Osteoblast (primary cell): ENCODE data around the gene METTL1. TPM values are rescaled to one million over a fixed set of nuclear protein-coding genes. Genes with fewer than 3 reads are reported as not detected.

ENCODE experiments used
- DNase-seq: peaks from one replicate; pipeline ENCODE4 v3.0.0; 2011; ENCODE audit warnings: low spot score, mixed read lengths; ENCODE audit not compliant: insufficient read length; ENCODE audit errors: missing footprints
- H2AFZ ChIP-seq: 2 replicates; pipeline ENCODE4 v1.6.0; 2011; ENCODE audit warnings: mild to moderate bottlenecking, low read length
- H3K27ac ChIP-seq: 2 replicates; pipeline ENCODE4 v1.5.1; 2011; ENCODE audit warnings: mild to moderate bottlenecking, low read depth, low read length, moderate library complexity
- H3K27me3 ChIP-seq: 2 replicates; pipeline ENCODE4 v1.6.0; 2012; ENCODE audit warnings: mild to moderate bottlenecking, control low read depth, inconsistent platforms, low read length, moderate library complexity; ENCODE audit not compliant: insufficient read depth
- H3K36me3 ChIP-seq: 2 replicates; pipeline ENCODE4 v1.5.1; 2011; ENCODE audit warnings: mild to moderate bottlenecking, low read length, control low read depth, moderate library complexity; ENCODE audit not compliant: insufficient read depth
- H3K4me1 ChIP-seq: 2 replicates; pipeline ENCODE4 v1.5.1; 2011; ENCODE audit warnings: mild to moderate bottlenecking, low read length, control low read depth, moderate library complexity; ENCODE audit not compliant: insufficient read depth
- H3K4me2 ChIP-seq: 2 replicates; pipeline ENCODE4 v1.6.0; 2011; ENCODE audit warnings: mild to moderate bottlenecking, low read length; ENCODE audit not compliant: insufficient read depth
- H3K4me3 ChIP-seq: fragments of 200-600 bp; sonication (generic); 3 replicates; pipeline ENCODE4 v1.5.1; 2012; ENCODE audit warnings: mild to moderate bottlenecking, low read length, inconsistent platforms; ENCODE audit not compliant: insufficient read depth
- H3K79me2 ChIP-seq: 2 replicates; pipeline ENCODE4 v1.6.0; 2012; ENCODE audit warnings: mild to moderate bottlenecking, low read length, control low read depth, inconsistent platforms; ENCODE audit not compliant: insufficient read depth
- H3K9me3 ChIP-seq: 2 replicates; pipeline ENCODE4 v1.5.1; 2011; ENCODE audit warnings: low read depth, low read length, control low read depth
- H4K20me1 ChIP-seq: 2 replicates; pipeline ENCODE4 v1.6.0; 2012; ENCODE audit warnings: mild to moderate bottlenecking, low read length, control low read depth; ENCODE audit not compliant: insufficient read depth
- CTCF ChIP-seq: IDR thresholded peaks from 2 replicates; pipeline ENCODE4 v1.5.1; 2011; ENCODE audit warnings: mild to moderate bottlenecking, low read depth, low read length, moderate library complexity; ENCODE audit errors: extremely low read depth
- total RNA-seq: library from RNA; depleted of rRNA; stranded (reverse); fragments of >200 nt; gene quantifications from 2 replicates; pipeline ENCODE4 v1.2.3, GENCODE V29; 2012

Gene METTL1
- total RNA-seq, 1 donor = 2.9 TPM

GRCh38 chr12:57764662-57765002 is 7.3 kb downstream of the METTL1 start:
- Histone ChIP-seq H3K27ac (no peak overlapping the region), H3K4me3 (peak overlapping the region; percentile 56), H2AFZ (no peak overlapping the region), H3K4me2 (peak overlapping the region; percentile 68), H3K9me3 (no peaks in the 10 kb centered on the region), H3K79me2 (no peaks in the 10 kb centered on the region), H4K20me1 (peaks cover 4% of the 10 kb centered on the region), H3K36me3 (peaks cover 13% of the 10 kb centered on the region), H3K27me3 (peaks cover 46% of the 10 kb centered on the region), H3K4me1 (peaks cover 22% of the 10 kb centered on the region)
- TF ChIP-seq CTCF = no peak
- DNase-seq = no peak

GRCh38 chr12:57763881-57764661 is 7.8 kb downstream of the METTL1 start:
- peaks cover 22% of the 10 kb centered on the region for H3K4me1 ChIP-seq
- H3K79me2 ChIP-seq = no peaks in the 10 kb centered on the region

GRCh38 chr12:57762463-57762862 is 9.4 kb downstream of the METTL1 start:
- H3K36me3 ChIP-seq = no peaks in the 10 kb centered on the region
- H2AFZ ChIP-seq = no peak overlapping the region
- peaks cover 57% of the 10 kb centered on the region for H3K27me3 ChIP-seq
- peaks cover 21% of the 10 kb centered on the region for H3K4me1 ChIP-seq
- H3K4me2 ChIP-seq = no peak overlapping the region
- H3K4me3 ChIP-seq = no peak overlapping the region
- no peak overlapping the region for H3K27ac ChIP-seq
- H3K9me3 ChIP-seq = no peaks in the 10 kb centered on the region
- peaks cover 4% of the 10 kb centered on the region for H4K20me1 ChIP-seq
- no peak for DNase-seq
- no peaks in the 10 kb centered on the region for H3K79me2 ChIP-seq
- TF ChIP-seq CTCF = no peak

More at GRCh38 chr12:57763881-57764661, 7.8 kb downstream of the METTL1 start:
- Histone ChIP-seq H4K20me1 (peaks cover 4% of the 10 kb centered on the region), H3K27me3 (peaks cover 46% of the 10 kb centered on the region), H3K4me2 (no peak overlapping the region), H3K9me3 (no peaks in the 10 kb centered on the region), H3K4me3 (no peak overlapping the region), H2AFZ (no peak overlapping the region), H3K36me3 (peaks cover 8% of the 10 kb centered on the region), H3K27ac (no peak overlapping the region)
- DNase-seq = no peak
- no peak for TF ChIP-seq CTCF

GRCh38 chr12:57761391-57761998 is 10.4 kb downstream of the METTL1 start:
- H3K4me3 ChIP-seq = no peak overlapping the region
- peaks cover 53% of the 10 kb centered on the region for H3K27me3 ChIP-seq
- no peaks in the 10 kb centered on the region for H3K79me2 ChIP-seq
- H4K20me1 ChIP-seq = peaks cover 4% of the 10 kb centered on the region
- peaks cover 11% of the 10 kb centered on the region for H3K4me1 ChIP-seq
- H3K36me3 ChIP-seq = no peaks in the 10 kb centered on the region
- DNase-seq = no peak
- H3K9me3 ChIP-seq = no peaks in the 10 kb centered on the region
- no peak overlapping the region for H3K27ac ChIP-seq
- no peak for TF ChIP-seq CTCF
- no peak overlapping the region for H2AFZ ChIP-seq
- H3K4me2 ChIP-seq = no peak overlapping the region
